ENCODE measurements around the gene SRRM3. TPM values are rescaled to one million over a fixed set of nuclear protein-coding genes. Genes with fewer than 3 reads are reported as not detected.

Gene SRRM3
- total RNA-seq, 1 experiment from 2014 or later = 12.7 TPM

GRCh38 chr7:76231583-76231982 lies 29.9 kb downstream of the SRRM3 start:
- TF ChIP-seq ZNF274 (IDR thresholded peaks at IDR 0.05; ENCODE audit: low read depth, low read length) (no peak), POLR2AphosphoS5 (IDR thresholded peaks at IDR 0.05; ENCODE audit: low read depth, low read length) (no peak)
- H3K27me3 ChIP-seq (ENCODE audit: insufficient read depth, low read length) = peaks cover 8% of the 10 kb centered on the region; the same call in 1 of the 2 replicates
- BruUV-seq (replicated peaks) = no TSS peak
- no peak overlapping the region for H3K4me2 ChIP-seq (ENCODE audit: low read length)
- H2AFZ ChIP-seq (ENCODE audit: low read depth, low read length, poor library complexity, severe bottlenecking) = no peak overlapping the region
- H3K4me3 ChIP-seq (replicated peaks in 1 of 2; ENCODE audit: low read depth in 1 of 2, low read length in 2 of 2) = no peak overlapping the region
- peaks cover 7 to 25% of the 10 kb centered on the region in 2 experiments; a peak in 2 of 4 replicates for H3K4me1 ChIP-seq (ENCODE audit: control insufficient read depth in 1 of 2, insufficient read depth in 2 of 2, low read length in 2 of 2)
- no peak overlapping the region for H3K27ac ChIP-seq (ENCODE audit: low read depth, low read length)
- no peak for ATAC-seq
- CTCF ChIA-PET = no interaction called here
- no peaks in the 10 kb centered on the region for H3K36me3 ChIP-seq (ENCODE audit: control insufficient read depth in 1 of 2, insufficient read depth in 2 of 2, low read length in 2 of 2)
- H3K9me2 ChIP-seq (ENCODE audit: insufficient read depth) = no peaks in the 10 kb centered on the region
- POLR2A ChIA-PET = no interaction called here
- no peak overlapping the region for H3K9ac ChIP-seq (ENCODE audit: low read length)
- no peak for DNase-seq (ENCODE audit: low read depth, low spot score)
- RAD21 ChIA-PET (ENCODE audit: low non-redundant PET in 1 of 2, low total read pairs in 2 of 2, uncharacterized antibody in 2 of 2, unreplicated experiment in 2 of 2) = no interaction called here
- intact Hi-C loops (cut with micrococcal nuclease) = no loop called here
- H4K20me1 ChIP-seq (ENCODE audit: insufficient read depth) = no peaks in the 10 kb centered on the region
- no peaks in the 10 kb centered on the region for H3K9me3 ChIP-seq (ENCODE audit: control insufficient read depth in 1 of 2, insufficient read depth in 1 of 2, low read depth in 1 of 2, low read length in 2 of 2)
- H3K79me2 ChIP-seq (ENCODE audit: insufficient read depth, low read length) = no peaks in the 10 kb centered on the region

GRCh38 chr7:76232698-76233097 lies 31.0 kb downstream of the SRRM3 start:
- Histone ChIP-seq H3K9ac (ENCODE audit: low read length) (no peak overlapping the region), H3K27ac (ENCODE audit: low read depth, low read length) (no peak overlapping the region), H3K4me1 (ENCODE audit: control insufficient read depth in 1 of 2, insufficient read depth in 2 of 2, low read length in 2 of 2) (peaks cover 7 to 25% of the 10 kb centered on the region in 2 experiments; a peak in 2 of 4 replicates), H3K36me3 (ENCODE audit: control insufficient read depth in 1 of 2, insufficient read depth in 2 of 2, low read length in 2 of 2) (no peaks in the 10 kb centered on the region), H3K79me2 (ENCODE audit: insufficient read depth, low read length) (no peaks in the 10 kb centered on the region), H3K27me3 (ENCODE audit: insufficient read depth, low read length) (peaks cover 3% of the 10 kb centered on the region; the same call in 1 of the 2 replicates), H3K4me3 (replicated peaks in 1 of 2; ENCODE audit: low read depth in 1 of 2, low read length in 2 of 2) (no peak overlapping the region), H2AFZ (ENCODE audit: low read depth, low read length, poor library complexity, severe bottlenecking) (no peak overlapping the region), H3K9me3 (ENCODE audit: control insufficient read depth in 1 of 2, insufficient read depth in 1 of 2, low read depth in 1 of 2, low read length in 2 of 2) (no peaks in the 10 kb centered on the region), H3K4me2 (ENCODE audit: low read length) (no peak overlapping the region), H4K20me1 (ENCODE audit: insufficient read depth) (no peaks in the 10 kb centered on the region), H3K9me2 (ENCODE audit: insufficient read depth) (no peaks in the 10 kb centered on the region)
- POLR2A ChIA-PET = no interaction called here
- CTCF ChIA-PET = interaction anchor here (1.1 kb wide), 1 partner anchor 30 kb away, joined by 3 read pairs; no protein-coding TSS in a partner anchor
- intact Hi-C loops (cut with micrococcal nuclease) = no loop called here
- DNase-seq (ENCODE audit: low read depth, low spot score) (no peak), ATAC-seq (no peak)
- TF ChIP-seq POLR2A (IDR thresholded peaks at IDR 0.05; ENCODE audit: borderline replicate concordance, extremely low read depth, insufficient read depth, insufficient read length) (no peak), EZH2 (IDR thresholded peaks at IDR 0.05) (no peak), SIN3A (IDR thresholded peaks at IDR 0.05; ENCODE audit: low read depth) (no peak)
- RAD21 ChIA-PET (ENCODE audit: low non-redundant PET in 1 of 2, low total read pairs in 2 of 2, uncharacterized antibody in 2 of 2, unreplicated experiment in 2 of 2) = no interaction called here
- BruUV-seq (replicated peaks) = no TSS peak

Measured in HCT116 (cell line).